ENCODE results near the gene LRCH1.

DNA sequence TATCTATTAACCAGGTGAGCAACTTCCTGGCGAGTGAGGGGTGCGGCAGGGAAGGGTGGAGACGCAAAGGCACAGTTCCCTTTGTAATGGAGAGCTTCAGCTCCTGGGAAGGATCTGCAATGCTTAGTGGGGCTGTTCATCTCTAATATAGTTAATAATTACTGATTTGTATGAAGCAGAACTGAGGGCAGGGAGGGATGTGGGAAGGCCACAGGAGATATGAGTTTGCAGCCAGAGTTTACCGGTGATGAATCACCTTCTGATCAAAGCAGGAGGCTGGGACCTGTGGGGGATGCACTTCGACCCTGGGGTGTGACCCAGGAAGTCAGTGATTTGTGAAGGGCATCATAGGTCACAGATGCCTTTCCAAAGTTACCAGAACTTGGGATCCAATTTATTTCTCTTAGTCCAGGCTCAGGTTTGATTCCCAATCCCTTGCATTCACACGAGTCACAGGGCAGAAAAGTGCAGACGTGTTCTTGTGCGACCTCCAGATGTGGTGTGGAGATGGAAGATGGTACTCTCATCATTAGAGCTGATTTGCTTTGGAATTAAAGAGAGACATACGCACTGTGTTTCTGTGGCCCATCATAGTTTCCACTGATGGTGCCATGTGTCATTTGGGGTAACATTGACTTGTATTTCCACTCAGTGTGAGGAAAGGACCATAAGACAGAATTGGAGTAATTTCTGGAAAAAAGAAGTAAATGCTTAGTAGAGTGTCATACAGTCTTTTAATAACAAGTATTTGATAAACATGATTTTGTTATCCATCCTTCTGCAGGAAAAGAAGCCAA lies 55.0 kb downstream of the LRCH1 start:
- TF ChIP-seq, protein P1, sequence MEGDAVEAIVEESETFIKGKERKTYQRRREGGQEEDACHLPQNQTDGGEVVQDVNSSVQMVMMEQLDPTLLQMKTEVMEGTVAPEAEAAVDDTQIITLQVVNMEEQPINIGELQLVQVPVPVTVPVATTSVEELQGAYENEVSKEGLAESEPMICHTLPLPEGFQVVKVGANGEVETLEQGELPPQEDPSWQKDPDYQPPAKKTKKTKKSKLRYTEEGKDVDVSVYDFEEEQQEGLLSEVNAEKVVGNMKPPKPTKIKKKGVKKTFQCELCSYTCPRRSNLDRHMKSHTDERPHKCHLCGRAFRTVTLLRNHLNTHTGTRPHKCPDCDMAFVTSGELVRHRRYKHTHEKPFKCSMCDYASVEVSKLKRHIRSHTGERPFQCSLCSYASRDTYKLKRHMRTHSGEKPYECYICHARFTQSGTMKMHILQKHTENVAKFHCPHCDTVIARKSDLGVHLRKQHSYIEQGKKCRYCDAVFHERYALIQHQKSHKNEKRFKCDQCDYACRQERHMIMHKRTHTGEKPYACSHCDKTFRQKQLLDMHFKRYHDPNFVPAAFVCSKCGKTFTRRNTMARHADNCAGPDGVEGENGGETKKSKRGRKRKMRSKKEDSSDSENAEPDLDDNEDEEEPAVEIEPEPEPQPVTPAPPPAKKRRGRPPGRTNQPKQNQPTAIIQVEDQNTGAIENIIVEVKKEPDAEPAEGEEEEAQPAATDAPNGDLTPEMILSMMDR (IDR thresholded peaks at IDR 0.05; ENCODE audit: insufficient read depth, low read length) = no peak
- TF ChIP-seq POLR2AphosphoS5 (IDR thresholded peaks at IDR 0.05; ENCODE audit: low read depth) = no peak
- TF ChIP-seq, protein P2, sequence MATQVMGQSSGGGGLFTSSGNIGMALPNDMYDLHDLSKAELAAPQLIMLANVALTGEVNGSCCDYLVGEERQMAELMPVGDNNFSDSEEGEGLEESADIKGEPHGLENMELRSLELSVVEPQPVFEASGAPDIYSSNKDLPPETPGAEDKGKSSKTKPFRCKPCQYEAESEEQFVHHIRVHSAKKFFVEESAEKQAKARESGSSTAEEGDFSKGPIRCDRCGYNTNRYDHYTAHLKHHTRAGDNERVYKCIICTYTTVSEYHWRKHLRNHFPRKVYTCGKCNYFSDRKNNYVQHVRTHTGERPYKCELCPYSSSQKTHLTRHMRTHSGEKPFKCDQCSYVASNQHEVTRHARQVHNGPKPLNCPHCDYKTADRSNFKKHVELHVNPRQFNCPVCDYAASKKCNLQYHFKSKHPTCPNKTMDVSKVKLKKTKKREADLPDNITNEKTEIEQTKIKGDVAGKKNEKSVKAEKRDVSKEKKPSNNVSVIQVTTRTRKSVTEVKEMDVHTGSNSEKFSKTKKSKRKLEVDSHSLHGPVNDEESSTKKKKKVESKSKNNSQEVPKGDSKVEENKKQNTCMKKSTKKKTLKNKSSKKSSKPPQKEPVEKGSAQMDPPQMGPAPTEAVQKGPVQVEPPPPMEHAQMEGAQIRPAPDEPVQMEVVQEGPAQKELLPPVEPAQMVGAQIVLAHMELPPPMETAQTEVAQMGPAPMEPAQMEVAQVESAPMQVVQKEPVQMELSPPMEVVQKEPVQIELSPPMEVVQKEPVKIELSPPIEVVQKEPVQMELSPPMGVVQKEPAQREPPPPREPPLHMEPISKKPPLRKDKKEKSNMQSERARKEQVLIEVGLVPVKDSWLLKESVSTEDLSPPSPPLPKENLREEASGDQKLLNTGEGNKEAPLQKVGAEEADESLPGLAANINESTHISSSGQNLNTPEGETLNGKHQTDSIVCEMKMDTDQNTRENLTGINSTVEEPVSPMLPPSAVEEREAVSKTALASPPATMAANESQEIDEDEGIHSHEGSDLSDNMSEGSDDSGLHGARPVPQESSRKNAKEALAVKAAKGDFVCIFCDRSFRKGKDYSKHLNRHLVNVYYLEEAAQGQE (IDR thresholded peaks at IDR 0.05; ENCODE audit: insufficient replicate concordance, low read depth) = no peak
- TF ChIP-seq GABPA (IDR thresholded peaks at IDR 0.05; ENCODE audit: low read depth) = no peak
- no peak for TF ChIP-seq SPI1 (IDR thresholded peaks at IDR 0.05; ENCODE audit: borderline replicate concordance, low read depth)

Measured in HL-60 (cell line).